Stimulated activated naive CD8-positive, alpha-beta T cell treated with anti-CD3 and anti-CD28 coated beads, Interleukin-15, Interleukin-2, amounts not matched to agents 100 U/mL and 50 U/mL, for 24 hours (primary cell): ENCODE data around the gene VAV3.
"Not testable (repeated sequence)": the region's sequence is repeated elsewhere in the genome, so short reads cannot be mapped to it uniquely, and the experiment has no call there.

Experiments used
- ATAC-seq: fragments of 150-1000 bp; cut with Tn5 transposase; one replicate; pipeline ENCODE4 v1.10.0; 2021
- DNase-seq: peaks from one replicate; pipeline ENCODE4 v3.0.0; 2021

The VAV3 gene

GRCh38 chr1:107740579-107740978, 224.4 kb downstream of the VAV3 start:
- ATAC-seq (no peak), DNase-seq (no peak)

- ATAC-seq (no peak), DNase-seq (no peak)
These were observed 225.3 kb downstream of the VAV3 start for GRCh38 chr1:107739651-107740050.

- no peak for DNase-seq
- ATAC-seq = no peak
These were observed 225.8 kb downstream of the VAV3 start for GRCh38 chr1:107739201-107739600.

- ATAC-seq, DNase-seq: not testable (repeated sequence)
These were observed 231.6 kb downstream of the VAV3 start for GRCh38 chr1:107733401-107733800.

GRCh38 chr1:107727866-107728265, 237.1 kb downstream of the VAV3 start:
- ATAC-seq (no peak), DNase-seq (no peak)

- no peak for ATAC-seq
- DNase-seq = no peak
These were observed 238.1 kb downstream of the VAV3 start for GRCh38 chr1:107726860-107727259.

- ATAC-seq = no peak
- no peak for DNase-seq
These were observed 240.3 kb downstream of the VAV3 start for GRCh38 chr1:107724648-107725047.

GRCh38 chr1:107720210-107720609, 244.8 kb downstream of the VAV3 start:
- not testable (repeated sequence) for ATAC-seq, DNase-seq

- ATAC-seq (no peak), DNase-seq (no peak)
These were observed 255.0 kb downstream of the VAV3 start for GRCh38 chr1:107710005-107710404.

- no peak for ATAC-seq
These were observed 257.9 kb downstream of the VAV3 start for GRCh38 chr1:107707111-107707510.

GRCh38 chr1:107706182-107706581, 258.8 kb downstream of the VAV3 start:
- DNase-seq (no peak), ATAC-seq (no peak)

More at GRCh38 chr1:107707111-107707510, 257.9 kb downstream of the VAV3 start:
- no peak for DNase-seq

- ATAC-seq (no peak), DNase-seq (no peak)
These were observed 260.1 kb downstream of the VAV3 start for GRCh38 chr1:107704911-107705310.

- ATAC-seq = no peak
- no peak for DNase-seq
These were observed 261.9 kb downstream of the VAV3 start for GRCh38 chr1:107702946-107703571.

GRCh38 chr1:107700651-107701050, 264.3 kb downstream of the VAV3 start:
- not testable (repeated sequence) for ATAC-seq

GRCh38 chr1:107698161-107698560, 266.8 kb downstream of the VAV3 start:
- ATAC-seq (no peak), DNase-seq (no peak)

More at GRCh38 chr1:107700651-107701050, 264.3 kb downstream of the VAV3 start:
- DNase-seq = not testable (repeated sequence)

- DNase-seq (no peak), ATAC-seq (peak; percentile 65)
These were observed 269.6 kb downstream of the VAV3 start for GRCh38 chr1:107695341-107695740.

- no peak for ATAC-seq
These were observed 272.2 kb downstream of the VAV3 start for GRCh38 chr1:107692580-107693345.

GRCh38 chr1:107691540-107691939, 273.4 kb downstream of the VAV3 start:
- ATAC-seq (no peak), DNase-seq (no peak)

More at GRCh38 chr1:107692580-107693345, 272.2 kb downstream of the VAV3 start:
- no peak for DNase-seq

GRCh38 chr1:107690491-107690890, 274.5 kb downstream of the VAV3 start:
- no peak for ATAC-seq

GRCh38 chr1:107689733-107690132, 275.2 kb downstream of the VAV3 start:
- ATAC-seq = no peak
- no peak for DNase-seq

More at GRCh38 chr1:107690491-107690890, 274.5 kb downstream of the VAV3 start:
- DNase-seq = no peak

GRCh38 chr1:107689159-107689558, 275.8 kb downstream of the VAV3 start:
- ATAC-seq (no peak), DNase-seq (no peak)

GRCh38 chr1:107687849-107688753, 276.9 kb downstream of the VAV3 start:
- DNase-seq (no peak), ATAC-seq (peak; percentile 40)
